Measurements from ENCODE around the gene RPRML. TPM values are rescaled to one million over a fixed set of nuclear protein-coding genes. Genes with fewer than 3 reads are reported as not detected.
A peak's percentile ranks its signal among the peaks of the same experiment; 100 is the strongest.
"Not testable (repeated sequence)": the region's sequence is repeated elsewhere in the genome, so short reads cannot be mapped to it uniquely, and the experiment has no call there.

Gene RPRML
- total RNA-seq = not detected

DNA sequence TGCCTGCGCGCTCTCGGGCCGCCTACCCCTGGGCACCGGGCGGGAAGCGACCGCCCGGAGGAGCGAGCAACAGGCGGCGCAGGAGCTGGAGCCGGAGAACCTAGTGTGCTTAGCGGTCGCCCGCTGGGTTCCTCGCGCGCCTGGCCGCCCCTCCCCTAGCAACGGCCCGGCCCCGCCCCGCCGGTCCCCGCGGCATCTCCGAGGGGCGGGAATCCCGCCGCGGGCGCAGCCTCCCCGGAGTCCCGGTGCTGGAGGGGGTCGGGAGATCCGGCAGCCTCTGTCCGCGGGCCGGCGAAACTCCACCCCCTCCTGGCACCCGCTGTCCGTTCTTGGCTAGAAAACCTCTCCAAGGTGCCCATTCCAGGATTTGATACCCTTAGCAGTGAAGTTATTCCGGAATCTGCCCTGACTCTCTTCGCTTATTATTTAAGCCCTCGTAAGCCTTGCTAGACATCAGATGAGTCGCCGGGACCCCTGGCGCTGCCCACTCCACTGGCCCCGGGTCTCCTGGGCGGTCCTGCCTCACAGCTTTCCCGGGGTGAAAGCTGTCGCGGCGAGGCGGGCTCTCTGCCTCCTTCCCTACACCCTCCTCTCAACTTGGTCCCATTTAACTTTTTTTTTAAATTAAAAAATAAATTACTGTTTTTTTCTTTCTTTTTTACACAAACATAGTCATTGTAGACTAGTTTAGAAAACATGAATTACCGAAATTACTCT, at the start of gene RPRML:
Gene RPRML (minus strand): TSS at position 107 of the 717 bp plus-strand sequence. CDS start 246 bp downstream, outside the sequence.
- Histone ChIP-seq H3K4me3 (peak within 1 kb of the TSS; percentile 46 to 66), H3K36me3 (no peaks in the 10 kb centered on the region), H3K4me1 (peaks cover 0 to 29% of the 10 kb centered on the region in 2 donors), H3K9me3 (no peaks in the 10 kb centered on the region), H3K27me3 (peaks cover 0 to 9% of the 10 kb centered on the region in 2 donors), H3K27ac (no peak within 1 kb of the TSS)
- TF ChIP-seq, protein P1, sequence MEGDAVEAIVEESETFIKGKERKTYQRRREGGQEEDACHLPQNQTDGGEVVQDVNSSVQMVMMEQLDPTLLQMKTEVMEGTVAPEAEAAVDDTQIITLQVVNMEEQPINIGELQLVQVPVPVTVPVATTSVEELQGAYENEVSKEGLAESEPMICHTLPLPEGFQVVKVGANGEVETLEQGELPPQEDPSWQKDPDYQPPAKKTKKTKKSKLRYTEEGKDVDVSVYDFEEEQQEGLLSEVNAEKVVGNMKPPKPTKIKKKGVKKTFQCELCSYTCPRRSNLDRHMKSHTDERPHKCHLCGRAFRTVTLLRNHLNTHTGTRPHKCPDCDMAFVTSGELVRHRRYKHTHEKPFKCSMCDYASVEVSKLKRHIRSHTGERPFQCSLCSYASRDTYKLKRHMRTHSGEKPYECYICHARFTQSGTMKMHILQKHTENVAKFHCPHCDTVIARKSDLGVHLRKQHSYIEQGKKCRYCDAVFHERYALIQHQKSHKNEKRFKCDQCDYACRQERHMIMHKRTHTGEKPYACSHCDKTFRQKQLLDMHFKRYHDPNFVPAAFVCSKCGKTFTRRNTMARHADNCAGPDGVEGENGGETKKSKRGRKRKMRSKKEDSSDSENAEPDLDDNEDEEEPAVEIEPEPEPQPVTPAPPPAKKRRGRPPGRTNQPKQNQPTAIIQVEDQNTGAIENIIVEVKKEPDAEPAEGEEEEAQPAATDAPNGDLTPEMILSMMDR (IDR thresholded peaks at IDR 0.05) = no peak
- no peak for DNase-seq (ENCODE audit: low spot score)

DNA sequence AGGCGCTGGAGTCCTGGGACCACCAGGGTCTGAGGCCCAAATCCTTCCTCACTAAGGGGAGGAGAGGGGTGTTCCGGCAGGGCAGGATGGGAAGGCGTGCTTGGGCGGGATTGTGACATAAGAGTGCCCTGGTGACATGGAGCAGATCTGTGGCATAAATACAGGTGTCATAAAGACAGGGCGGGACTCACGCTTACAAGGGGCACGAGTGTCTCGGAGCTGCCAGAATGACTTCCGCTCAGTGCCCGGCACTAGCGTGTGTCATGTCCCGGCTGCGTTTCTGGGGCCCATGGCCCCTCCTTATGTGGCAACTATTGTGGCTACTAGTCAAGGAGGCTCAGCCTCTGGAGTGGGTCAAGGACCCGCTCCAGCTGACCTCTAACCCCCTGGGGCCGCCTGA, 37.9 kb upstream of the RPRML start:
- not testable (repeated sequence) for DNase-seq (ENCODE audit: low spot score); H3K36me3 ChIP-seq; H3K4me1 ChIP-seq; H3K4me3 ChIP-seq; H3K9me3 ChIP-seq; H3K27ac ChIP-seq; H3K27me3 ChIP-seq

DNA sequence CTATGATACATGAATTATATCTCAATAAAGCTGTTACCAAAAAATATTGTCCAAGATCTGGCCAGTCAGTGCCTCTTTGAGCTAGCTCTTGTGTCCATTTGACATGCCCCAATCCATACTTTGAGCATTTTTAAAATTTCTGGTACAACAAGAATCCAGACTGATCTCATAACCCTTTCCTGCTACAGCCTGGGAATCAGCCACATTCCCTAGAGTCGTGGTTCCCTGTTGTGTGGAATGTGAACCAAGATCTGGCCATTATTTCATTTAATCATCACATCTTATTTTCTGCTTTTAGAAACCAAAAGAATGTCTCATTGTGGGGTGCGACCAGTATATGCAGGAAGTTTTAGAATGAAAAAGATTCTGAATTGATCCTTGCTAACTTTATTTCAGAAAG, 34.3 kb upstream of the RPRML start:
- Histone ChIP-seq H3K27ac (no peak overlapping the region), H3K27me3 (no peaks in the 10 kb centered on the region), H3K36me3 (no peaks in the 10 kb centered on the region), H3K9me3 (no peaks in the 10 kb centered on the region), H3K4me3 (no peak overlapping the region), H3K4me1 (no peaks in the 10 kb centered on the region)
- DNase-seq (ENCODE audit: low spot score) = no peak
- TF ChIP-seq, protein P1 (IDR thresholded peaks at IDR 0.05) = no peak

DNA sequence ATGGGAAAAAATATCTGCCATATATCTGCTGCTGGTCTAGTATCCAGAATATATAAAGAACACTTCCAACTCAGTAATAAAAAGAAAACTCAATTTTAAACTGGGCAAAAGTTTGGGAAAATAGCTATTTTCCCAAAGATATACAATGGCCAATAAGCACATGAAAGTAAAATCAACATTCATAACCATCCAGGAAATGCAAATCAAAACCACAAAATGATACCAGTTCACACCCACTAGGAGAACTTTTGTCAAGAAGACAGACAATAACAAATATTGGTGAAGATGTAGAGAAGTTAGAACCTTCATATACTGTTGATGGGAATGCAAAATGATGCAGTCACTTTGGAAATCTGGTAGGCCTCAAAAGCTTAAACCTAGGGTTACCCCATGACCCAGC, 33.4 kb upstream of the RPRML start:
- H3K27me3 ChIP-seq = no peaks in the 10 kb centered on the region
- TF ChIP-seq, protein P1 (IDR thresholded peaks at IDR 0.05) = no peak
- H3K4me1 ChIP-seq = no peaks in the 10 kb centered on the region
- no peak overlapping the region for H3K4me3 ChIP-seq
- H3K9me3 ChIP-seq = no peaks in the 10 kb centered on the region
- no peak for DNase-seq (ENCODE audit: low spot score)
- no peak overlapping the region for H3K27ac ChIP-seq
- H3K36me3 ChIP-seq = no peaks in the 10 kb centered on the region

DNA sequence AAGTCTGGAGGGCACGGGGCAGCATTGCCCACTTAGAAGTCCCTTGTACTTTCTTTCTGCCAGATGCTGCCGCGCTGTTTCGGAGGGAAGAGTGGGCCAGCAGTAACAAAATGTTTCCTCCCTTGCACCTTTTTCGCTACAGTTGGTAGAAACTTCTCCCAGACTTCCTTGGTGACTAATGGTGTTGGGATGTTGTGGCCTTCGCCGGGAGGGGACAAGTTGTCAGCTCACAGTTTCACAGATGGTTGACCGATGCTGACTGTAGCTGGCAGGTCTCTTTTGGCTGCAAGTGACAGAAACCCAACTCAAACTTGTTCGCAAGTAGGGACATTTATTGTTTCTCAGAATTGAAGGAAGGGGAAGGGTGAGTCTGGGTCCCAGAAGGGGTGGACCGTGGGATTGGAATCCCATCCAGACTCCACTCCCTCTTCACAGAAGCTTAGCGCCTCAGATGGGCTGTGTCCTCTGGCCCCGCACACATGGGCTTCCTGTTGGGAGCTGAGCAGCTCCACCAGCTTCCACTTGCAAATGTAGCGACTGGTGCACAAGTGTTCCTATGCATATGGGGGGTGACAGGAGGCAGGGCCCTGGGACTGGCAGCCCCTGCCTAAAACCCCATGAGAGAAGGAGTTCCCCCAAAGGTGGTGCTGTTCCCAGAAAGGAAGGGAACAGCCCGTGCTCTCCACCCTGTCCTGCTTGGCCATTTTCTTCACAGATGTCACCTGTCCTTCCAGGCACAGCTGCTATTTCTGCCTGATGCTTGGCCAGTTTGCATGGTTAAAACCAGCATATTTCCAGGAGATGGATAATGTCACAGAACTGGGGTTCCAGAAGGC, 30.9 kb upstream of the RPRML start:
- Histone ChIP-seq H3K27ac (no peak overlapping the region), H3K9me3 (no peaks in the 10 kb centered on the region), H3K4me1 (no peaks in the 10 kb centered on the region), H3K27me3 (no peaks in the 10 kb centered on the region), H3K4me3 (no peak overlapping the region), H3K36me3 (no peaks in the 10 kb centered on the region)
- no peak for DNase-seq (ENCODE audit: low spot score)
- TF ChIP-seq, protein P1 (IDR thresholded peaks at IDR 0.05) = no peak

DNA sequence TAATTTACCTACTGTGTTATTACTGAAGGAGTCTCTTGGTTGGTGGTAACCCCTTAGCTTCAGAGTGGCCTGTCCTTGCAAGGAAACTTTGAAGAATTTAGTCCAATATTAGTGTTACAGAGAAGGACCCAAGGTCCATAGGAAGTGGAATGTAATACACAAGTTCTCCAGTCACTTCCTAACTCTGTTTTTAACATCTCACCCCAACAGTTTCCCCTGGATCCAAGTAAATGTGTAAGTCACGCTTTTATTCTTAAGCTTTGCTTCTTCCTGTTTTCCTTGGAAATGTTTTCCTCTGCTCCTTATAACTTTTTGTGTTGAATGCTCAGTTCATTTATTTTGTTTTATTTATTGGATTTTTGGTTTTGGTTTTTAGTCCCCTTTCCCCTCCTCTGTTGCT, 25.9 kb upstream of the RPRML start:
- TF ChIP-seq, protein P1 (IDR thresholded peaks at IDR 0.05) = no peak
- Histone ChIP-seq H3K27ac (no peak overlapping the region), H3K4me1 (no peaks in the 10 kb centered on the region), H3K36me3 (no peaks in the 10 kb centered on the region), H3K27me3 (no peaks in the 10 kb centered on the region), H3K4me3 (no peak overlapping the region), H3K9me3 (no peaks in the 10 kb centered on the region)
- DNase-seq (ENCODE audit: low spot score) = no peak

DNA sequence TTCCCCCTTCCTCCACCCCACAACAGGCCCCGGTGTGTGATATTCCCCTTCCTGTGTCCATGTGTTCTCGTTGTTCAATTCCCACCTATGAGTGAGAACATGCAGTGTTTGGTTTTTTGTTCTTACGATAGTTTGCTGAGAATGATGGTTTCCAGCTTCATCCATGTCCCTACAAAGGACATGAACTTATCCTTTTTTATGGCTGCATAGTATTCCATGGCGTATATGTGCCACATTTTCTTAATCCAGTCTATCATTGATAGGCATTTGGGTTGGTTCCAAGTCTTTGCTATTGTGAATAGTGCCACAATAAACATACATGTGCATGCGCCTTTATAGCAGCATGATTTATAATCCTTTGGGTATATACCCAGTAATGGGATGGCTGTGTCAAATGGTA, 24.8 kb upstream of the RPRML start:
- not testable (repeated sequence) for H3K4me1 ChIP-seq; DNase-seq (ENCODE audit: low spot score); H3K9me3 ChIP-seq; H3K36me3 ChIP-seq; H3K27me3 ChIP-seq; H3K4me3 ChIP-seq; H3K27ac ChIP-seq

Measured in right atrium auricular region (tissue), 2 donors.